NCI-H82 treated with DMSO at 0.1 percent for 48 hours (cell line): ENCODE measurements around the gene RFPL1.
A peak's percentile ranks its signal among the peaks of the same experiment; 100 is the strongest.

Source experiments
- DNase-seq: peaks from one replicate; lab custom pipeline; 2025; ENCODE audit not compliant: unreplicated experiment; lab: John Stamatoyannopoulos, UW

RFPL1 gene

DNA sequence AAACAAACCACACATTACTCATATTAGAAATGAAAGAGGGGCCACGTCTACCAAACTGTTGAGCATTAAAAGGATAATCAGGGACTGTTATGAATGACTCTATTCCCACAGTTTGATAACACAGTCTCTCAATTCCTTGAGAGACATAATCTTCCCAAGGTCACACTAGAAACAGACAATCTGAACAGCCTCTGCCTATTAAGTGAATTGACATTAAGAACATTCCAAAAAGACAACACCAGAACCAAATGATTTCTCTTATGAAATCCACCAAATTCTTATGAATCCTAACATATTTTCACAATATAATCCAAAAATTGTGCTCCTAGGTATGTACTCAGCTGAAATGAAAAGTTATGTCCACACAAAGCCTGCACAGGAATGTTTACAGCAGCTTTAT is 4.6 kb downstream of the RFPL1 start:
- no peak for DNase-seq

DNA sequence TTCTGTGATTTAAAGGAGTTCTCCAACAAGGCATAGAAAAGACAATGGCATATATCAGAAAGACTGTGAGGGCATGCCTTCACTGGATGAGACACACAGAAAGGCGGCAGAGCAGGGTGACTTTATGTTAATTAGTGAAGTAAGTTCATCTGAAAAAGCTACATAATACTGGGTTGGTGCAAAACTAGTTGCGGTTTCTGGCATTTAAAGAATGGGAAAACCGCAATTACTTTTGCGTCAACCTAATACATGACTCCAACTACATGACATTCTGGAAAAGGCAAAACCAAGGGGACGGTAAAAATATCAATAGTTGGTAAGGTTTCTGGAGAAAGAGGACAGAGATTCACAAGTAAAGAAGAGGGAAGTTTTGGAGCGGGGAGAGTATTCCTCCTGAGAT is 5.1 kb downstream of the RFPL1 start:
- no peak for DNase-seq

DNA sequence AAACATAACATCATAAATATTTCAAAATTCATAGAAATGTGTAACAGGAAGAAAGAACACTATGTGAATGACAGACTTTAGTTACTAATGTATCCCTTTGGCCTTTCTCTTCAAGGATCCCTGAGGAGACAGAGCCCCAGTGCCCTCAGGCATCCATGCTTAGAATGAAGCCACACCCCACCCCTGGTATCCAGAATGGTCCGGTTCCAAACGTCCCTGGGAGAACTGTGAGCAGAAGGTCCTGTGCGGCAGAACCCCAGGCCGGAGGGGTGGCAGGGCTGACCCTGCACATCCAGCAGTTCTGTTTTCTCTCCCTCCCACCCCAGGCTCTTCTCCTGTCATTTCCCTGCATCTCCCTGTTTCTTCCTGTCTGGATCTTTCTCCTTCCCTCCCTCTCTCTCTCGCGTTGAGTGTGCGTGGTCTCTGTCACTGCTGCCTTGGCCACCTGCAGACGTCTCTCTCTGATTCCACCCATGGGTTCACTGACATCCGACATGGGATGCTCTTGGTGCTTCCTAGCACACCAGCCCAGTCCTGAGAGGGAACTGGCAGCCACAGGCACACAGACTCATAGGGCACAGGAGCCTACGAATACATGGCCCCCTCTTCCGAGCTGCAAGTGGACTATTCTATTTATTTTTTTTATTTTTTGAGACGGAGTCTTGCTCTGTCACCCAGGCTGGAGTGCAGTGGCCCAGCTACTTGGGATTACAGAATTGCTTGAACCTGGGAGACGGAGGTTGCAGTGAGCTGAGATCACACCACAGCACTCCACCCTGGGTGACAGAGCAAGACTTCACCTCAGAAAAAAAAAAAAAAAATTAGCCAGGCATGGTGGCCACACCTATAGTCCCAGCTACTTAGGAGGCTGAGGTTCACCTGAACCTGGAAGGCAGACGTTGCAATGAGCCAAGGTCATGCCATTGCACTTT is 5.7 kb downstream of the RFPL1 start:
- no peak for DNase-seq

DNA sequence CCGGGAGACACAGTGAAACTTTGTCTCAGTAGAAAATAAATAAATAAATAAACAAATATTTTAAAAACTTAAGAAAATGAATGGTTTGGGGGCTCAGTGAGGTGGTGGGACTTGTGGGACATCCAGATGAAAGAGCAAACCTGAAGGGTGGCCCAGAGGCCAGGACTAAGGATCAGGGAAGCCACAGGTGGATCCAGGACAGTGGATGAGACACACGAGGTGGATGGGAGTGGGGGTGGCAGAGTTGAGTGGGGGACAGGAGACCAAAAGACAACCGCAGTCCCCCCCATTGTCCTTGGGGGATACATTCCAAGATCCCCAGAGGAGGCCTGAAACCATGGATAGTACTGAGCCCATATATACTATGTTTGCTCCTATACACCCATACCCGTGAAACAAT is 7.1 kb downstream of the RFPL1 start:
- DNase-seq: no peak

DNA sequence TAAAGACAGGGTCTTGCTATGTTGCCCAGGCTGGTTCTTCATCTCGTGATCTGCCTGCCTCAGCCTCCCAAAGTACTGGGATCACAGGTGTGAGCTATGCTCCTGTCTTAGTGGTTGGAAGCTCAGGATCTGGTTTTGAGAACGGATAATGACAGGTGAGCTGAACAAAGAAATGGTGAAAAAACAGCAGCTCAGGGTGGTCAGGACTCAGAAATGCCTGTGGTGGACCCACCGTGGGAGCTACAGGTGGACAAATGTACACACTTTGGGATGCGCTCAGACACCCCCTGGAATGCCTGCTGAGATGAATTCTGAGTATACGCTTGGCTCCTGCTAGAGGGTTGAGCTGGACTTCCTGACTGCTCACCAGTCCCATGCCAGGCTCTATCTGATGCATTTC is 9.5 kb downstream of the RFPL1 start:
- no peak for DNase-seq

DNA sequence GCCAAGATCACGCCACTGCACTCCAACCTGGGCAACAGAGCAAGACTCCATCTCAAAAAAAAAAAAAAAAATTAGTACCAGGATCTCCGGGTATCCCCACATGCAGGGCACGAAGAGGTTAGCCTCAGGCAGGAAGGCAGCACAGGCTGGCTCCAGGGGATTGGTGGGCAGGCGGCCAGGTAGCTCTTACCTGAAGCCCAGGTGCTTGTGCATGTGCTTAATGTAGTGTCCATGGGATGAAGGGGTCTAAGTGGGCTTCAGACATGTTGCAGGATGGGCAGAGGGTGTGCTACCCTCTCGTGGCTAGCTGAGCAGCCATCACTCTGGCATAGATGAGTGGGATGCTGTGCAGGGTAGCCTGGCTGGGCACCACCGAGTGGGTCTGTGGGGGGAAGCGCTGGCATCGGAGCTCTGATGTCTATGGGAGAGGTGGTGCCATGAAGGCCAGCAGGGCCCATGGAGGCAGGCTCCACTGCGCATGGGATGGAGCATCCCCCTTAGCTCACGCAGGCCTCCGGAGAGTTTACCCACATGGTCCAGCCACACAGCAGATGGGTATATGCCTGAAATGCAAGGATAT is 11.0 kb downstream of the RFPL1 start:
- DNase-seq: no peak

DNA sequence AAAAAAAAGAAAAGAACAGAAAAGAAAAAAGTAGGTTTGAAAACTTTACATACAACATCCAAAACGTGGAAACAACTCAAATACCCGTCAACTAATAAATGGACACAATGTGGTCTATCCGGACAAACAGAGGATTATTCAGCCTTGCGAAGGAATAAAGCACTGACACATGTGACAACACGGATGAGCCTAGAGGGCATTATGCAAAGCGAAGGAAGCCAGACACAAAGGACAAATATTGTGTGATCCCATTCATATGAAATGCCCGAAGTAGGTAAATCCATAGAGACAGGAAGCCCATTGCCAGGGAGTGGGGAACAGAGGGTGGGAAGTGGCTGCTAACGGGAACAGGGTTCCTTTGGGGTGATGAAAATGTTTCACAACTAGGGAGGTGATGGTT is 11.8 kb downstream of the RFPL1 start:
- no peak for DNase-seq

DNA sequence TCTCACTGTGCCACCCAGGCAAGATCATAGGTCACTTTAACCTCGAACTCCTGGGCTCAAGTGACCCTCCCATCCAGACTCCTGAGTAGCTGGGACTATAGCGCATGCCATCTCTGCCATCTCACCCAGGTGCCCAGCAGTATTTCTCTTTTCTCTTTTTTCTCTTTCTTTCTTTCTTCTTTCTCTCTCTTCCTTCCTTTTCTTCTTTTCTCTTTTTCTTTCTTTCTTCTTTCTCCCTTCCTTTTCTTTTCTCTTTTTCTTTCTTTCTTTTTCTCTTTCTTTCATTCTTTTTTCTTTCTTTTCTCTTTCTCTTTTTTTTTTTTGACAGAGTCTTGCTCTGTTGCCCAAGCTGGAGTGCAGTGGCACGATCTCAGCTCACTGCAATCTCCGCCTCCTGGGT is 13.5 kb downstream of the RFPL1 start:
- no peak for DNase-seq

DNA sequence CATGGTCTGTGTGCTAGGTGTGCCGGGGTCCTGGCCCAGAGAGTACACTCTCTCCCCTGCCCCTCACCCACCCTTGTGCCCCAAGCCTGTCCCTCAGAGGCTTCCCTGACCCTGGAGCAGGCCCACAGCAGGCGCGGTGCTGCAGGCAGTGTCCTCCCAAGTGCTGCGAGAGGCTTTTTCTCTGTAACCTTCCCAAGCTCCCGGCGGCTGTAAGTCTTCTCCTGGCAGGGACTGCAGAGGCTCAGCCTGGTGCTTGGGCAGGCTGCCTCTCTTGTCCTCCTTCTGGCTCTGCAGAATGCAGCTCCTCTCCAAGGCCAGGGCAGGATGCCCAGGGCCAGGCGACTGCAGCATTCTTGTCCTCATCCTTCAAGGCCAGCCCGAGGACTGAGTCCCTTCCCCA is 15.9 kb downstream of the RFPL1 start:
- DNase-seq: no peak

DNA sequence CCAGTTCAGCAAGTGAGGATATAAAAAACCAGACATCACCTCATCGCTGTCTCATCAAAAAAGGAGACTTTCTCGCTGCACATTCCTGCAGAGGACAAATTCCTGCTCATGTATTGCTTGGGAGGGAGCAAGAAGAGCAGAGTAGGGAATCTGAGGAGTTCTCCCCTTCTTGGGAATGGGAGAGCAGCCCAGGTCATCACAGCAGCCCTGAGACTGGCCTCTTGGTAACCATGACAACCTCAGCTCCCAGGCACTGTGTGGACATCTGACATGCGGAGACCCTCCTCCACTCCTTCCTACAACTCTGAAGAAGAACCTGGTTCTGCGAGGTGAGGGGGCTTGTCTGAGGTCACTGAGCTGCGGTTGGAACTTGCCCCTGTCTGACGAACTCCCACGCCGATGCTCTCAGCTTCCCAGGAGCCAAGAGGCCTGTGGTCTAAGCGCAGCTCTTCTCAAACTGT is 17.9 kb downstream of the RFPL1 start:
- DNase-seq: no peak

DNA sequence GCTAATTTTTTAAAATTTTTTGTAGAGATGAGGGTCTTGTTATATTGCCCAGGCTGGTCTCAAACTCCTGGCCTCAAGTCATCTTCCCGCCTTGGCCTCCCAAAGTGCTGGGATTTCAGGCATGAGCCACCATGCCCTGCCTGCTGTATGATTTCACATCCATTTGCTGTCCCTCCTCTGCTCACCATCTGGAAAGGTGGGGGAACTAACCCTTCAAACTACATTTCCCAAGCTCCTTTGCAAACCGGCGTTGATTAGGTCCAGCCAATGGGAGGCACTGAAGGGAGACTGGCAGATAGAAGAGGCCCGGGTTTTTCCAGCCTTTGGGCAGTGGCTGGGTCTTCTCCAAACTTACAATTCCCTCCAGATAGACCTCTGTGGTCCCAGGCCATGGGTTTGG is 19.3 kb downstream of the RFPL1 start:
- DNase-seq: peak; percentile 80

DNA sequence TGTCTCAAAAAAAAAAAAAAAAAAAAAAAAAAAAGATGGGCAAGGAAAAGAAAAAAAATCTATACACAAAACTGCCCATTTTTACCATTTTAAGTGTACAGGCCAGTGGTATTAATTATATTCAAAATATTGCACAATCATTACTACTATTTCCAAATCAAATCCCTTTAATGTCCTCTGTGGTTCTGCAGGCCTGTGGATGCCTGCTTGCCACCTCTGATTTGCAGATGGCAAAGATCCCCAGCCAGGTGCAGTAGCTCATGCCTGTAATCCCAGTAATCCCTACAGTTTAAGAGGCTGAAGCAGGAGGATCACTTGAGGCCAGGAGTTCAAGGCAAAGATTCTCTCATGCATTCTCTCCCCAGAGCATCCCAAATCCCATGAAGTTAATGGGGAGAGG is 20.2 kb downstream of the RFPL1 start:
- DNase-seq: peak; percentile 64

DNA sequence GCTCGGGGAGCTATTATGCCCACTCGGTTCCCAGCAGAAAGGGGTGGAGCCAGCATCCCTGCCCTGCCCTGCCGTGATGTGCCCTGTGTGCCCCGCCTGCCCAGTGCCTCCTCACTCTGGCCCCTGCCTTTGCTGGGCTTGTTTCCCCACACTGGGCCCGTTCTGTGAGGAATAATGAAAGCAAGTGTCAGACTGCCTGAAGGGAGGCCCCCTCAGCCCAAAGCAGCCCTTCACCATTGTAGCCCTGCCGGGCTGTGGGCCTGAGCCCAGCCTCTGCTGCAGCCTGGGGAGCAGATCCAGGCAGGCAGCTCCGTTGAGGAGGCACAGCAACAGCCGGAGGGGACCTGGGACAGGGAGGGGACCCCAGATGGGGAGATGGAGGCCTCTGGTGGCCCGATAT is 21.4 kb downstream of the RFPL1 start:
- DNase-seq: no peak

DNA sequence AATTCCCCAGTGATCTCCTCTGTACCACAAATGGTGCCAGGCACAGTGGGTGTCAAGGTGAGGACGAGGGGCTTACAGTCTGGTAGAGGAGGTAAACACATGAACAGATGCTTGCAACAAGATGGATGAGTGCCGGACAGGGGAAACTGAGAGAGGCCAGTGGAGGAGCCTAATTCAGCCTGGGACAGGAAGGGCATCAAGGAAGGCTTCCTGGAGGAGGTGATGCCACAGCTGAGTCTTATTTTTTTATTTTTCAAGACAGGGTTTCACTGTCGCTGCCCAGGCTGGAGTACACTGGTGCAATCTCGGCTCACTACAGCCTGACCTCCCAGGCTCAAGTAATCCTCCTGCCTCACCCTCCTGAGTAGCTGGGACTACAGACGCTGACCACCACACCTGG is 22.9 kb downstream of the RFPL1 start:
- no peak for DNase-seq

DNA sequence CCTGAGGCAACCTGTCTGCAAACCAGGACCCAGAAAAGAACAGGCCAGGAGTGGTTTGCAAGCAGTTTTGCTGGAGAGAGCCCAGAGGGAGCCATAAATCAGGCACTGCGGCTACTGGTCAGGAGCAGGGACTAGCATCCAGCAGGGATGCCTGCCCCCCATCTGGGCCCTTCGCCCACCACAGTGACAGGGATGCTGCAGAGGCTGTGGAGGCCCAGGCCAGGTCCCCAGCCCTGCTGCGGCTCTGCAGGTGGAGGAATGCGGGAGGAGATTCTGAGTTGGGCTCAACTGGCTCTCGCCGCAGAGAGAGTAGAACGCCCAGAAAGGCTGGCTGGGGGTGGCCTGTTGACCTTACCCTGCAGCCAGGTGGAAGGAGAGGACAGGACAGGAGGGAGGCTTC is 25.2 kb downstream of the RFPL1 start:
- no peak for DNase-seq

DNA sequence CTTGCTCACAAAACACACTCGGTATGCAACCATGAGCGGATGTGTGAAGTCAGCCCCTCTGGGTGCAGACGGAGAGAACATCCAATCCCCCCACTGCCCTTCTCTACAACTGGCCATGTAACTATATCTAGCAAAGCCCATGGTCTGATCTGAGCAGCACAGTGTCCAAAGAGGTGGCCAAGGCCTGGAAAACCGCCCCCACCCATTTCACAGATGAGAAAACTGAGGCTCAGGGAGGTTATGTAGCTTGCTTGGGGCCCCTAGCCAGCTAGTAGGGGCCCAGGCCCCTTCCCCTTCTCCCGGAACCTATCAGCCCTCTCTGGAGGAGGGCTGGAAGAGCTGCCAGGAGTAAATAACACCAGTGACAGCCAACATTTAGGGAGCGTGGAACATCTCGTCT is 26.2 kb downstream of the RFPL1 start:
- no peak for DNase-seq

DNA sequence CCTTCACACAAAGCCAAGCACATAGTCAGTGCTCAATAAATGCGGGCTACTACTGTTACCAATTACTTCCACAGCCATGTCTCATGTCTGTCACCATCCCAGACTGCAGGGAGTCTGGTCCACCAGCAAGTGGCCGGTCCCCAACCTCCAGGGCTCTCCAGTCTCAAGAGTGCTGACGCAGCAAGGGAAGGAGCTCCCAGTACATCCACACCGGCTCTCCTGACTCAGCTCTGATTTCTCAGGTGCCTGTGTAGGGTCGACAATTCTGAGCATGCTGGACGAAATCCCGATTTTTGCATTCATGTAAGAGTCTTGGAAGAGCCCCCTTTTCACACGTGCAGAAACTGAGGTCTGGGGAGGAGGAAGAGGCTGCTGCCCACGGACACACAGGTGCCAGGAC is 31.4 kb downstream of the RFPL1 start:
- DNase-seq: no peak

DNA sequence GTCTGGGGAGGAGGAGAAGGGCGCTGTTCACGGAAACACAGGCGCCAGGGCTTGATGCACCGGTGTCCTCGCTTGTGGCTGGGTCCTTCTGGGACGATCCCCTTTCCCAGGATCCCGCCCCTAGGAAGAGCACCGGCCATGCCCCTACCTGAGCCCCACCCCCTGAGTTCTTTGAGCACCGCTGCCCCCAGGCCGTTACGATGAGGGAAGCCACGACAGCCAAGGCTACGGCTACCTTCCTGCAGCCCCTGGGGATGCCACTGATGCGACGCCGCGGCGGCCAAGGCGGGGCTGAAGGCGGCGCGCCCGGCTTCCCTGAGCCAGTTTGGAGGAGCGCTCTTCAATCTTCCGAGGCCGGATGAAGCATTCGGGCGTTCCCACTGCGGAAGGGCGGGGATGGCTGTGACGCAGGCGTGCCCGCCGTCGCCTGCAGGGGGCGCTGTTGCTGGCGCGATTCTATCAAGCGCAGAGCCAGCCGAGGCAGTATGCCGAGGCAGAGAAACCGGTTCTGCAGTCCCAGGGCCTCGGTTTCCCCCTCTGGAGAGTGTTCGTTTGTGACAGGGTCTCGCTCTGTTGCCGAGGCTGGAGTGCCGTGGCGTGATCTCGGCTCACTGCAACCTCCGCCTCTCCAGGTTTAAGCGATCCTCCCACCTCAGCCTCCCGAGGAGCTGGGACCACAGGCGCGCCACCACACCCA is 31.9 kb downstream of the RFPL1 start:
- DNase-seq: no peak

DNA sequence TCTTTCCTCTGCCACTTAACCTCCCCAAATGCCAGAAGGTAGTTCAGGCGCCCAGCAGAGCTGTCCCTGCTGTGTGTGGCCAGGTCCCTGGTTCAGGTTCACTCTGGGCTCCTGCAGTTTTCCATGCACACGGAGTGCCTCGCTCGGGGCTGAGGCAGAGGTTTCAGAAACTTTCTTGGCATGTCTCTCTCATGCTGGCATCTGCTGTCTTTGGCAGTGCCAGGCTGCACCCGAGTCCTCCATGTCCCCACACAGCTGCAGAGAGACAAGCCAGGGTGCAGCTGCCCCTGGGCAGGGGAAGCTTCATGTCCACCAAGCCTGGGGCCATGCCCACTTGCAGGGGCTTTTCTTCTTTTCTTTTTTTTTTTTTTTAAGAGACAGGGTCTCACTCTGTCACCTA is 34.6 kb downstream of the RFPL1 start:
- no peak for DNase-seq

DNA sequence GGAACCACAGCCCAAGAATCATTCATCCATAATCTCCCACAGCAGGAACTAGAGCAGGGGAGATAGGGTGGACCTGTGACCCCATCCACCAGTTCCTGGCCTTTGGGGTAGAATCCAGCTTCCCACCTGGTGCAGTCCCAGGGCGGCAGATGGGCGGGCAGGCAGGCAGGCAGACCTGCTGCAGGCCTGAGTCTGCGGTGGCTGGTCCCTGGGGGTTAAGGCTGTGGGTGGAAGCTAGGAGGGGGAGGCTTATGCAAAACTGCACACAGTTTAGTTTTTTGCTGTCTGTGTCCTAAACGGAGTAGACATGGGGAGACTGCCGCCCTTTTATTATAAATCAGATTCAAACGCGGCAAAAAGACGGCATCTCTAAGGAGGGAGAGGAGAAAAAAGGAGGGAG is 37.2 kb downstream of the RFPL1 start:
- peak; percentile 30 for DNase-seq

DNA sequence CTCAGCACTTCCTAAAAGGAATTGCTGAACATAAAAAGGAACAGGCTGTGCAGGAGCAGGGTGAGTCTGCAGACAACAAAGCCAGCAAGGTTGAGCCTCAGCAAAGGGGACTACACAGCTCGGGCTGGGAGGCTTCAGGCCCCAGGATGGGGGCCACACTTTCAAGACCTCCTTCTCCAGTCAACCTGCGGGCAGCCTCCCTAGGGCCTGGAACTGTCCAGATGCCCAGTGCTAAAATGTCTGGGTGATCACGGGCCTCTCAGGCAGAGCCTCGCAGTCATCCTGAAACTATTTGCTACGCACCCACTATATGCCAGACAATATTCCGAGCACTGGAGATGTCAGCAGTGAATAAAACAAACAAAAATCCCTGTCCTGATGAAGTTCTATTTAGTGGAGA is 37.7 kb downstream of the RFPL1 start:
- no peak for DNase-seq

DNA sequence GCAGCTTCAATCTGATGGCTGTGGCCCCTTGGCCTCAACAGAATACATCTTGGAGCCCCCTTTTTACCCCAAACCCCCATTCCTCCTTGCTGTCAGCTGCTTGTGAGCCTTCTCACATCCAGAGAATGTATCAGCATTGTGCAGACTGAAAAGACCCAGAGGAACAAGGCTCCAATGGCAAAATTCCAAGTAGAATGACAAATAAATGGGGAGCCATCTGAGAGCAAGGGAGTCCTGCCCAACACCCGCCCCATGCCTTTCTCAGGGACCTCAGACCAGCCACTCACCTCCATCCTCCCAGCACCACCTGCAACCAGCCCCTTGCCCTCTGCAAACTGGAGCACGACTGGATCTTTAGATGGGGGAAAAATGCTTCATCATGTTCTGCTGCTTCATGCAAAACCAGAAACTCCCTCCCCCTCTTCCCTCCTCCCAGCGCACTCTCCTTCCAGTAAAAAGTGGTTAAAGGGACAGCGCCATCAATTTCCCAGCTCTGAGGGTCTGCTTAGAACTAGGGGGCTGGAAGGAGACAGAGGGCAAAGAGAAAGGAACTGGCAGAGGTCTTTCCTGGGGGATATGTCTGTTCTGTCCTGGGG is 39.4 kb downstream of the RFPL1 start:
- no peak for DNase-seq
